ES-I3 (cell line): Measurements from ENCODE around the gene MTIF2.
"Not testable (repeated sequence)": the region's sequence is repeated elsewhere in the genome, so short reads cannot be mapped to it uniquely, and the experiment has no call there.

Experiments used
- H3K36me3 ChIP-seq: 2 replicates; pipeline ENCODE4 v1.6.1; 2013; ENCODE audit warnings: mild to moderate bottlenecking, low read length, control low read depth, moderate library complexity; ENCODE audit not compliant: insufficient read depth
- H3K4me1 ChIP-seq: 2 replicates; pipeline ENCODE4 v1.6.1; 2013; ENCODE audit warnings: mild to moderate bottlenecking, control low read depth, low read length; ENCODE audit not compliant: insufficient read depth
- H3K9ac ChIP-seq: 2 replicates; pipeline ENCODE4 v1.6.1; 2013; ENCODE audit warnings: low read depth, mild to moderate bottlenecking, low read length, moderate library complexity
- H3K9me3 ChIP-seq: 2 replicates; pipeline ENCODE4 v1.6.1; 2013; ENCODE audit warnings: mild to moderate bottlenecking, low read length, moderate library complexity; ENCODE audit not compliant: control insufficient read depth, insufficient read depth

Gene MTIF2, protein sequence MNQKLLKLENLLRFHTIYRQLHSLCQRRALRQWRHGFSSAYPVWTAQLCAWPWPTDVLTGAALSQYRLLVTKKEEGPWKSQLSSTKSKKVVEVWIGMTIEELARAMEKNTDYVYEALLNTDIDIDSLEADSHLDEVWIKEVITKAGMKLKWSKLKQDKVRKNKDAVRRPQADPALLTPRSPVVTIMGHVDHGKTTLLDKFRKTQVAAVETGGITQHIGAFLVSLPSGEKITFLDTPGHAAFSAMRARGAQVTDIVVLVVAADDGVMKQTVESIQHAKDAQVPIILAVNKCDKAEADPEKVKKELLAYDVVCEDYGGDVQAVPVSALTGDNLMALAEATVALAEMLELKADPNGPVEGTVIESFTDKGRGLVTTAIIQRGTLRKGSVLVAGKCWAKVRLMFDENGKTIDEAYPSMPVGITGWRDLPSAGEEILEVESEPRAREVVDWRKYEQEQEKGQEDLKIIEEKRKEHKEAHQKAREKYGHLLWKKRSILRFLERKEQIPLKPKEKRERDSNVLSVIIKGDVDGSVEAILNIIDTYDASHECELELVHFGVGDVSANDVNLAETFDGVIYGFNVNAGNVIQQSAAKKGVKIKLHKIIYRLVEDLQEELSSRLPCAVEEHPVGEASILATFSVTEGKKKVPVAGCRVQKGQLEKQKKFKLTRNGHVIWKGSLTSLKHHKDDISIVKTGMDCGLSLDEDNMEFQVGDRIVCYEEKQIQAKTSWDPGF

DNA sequence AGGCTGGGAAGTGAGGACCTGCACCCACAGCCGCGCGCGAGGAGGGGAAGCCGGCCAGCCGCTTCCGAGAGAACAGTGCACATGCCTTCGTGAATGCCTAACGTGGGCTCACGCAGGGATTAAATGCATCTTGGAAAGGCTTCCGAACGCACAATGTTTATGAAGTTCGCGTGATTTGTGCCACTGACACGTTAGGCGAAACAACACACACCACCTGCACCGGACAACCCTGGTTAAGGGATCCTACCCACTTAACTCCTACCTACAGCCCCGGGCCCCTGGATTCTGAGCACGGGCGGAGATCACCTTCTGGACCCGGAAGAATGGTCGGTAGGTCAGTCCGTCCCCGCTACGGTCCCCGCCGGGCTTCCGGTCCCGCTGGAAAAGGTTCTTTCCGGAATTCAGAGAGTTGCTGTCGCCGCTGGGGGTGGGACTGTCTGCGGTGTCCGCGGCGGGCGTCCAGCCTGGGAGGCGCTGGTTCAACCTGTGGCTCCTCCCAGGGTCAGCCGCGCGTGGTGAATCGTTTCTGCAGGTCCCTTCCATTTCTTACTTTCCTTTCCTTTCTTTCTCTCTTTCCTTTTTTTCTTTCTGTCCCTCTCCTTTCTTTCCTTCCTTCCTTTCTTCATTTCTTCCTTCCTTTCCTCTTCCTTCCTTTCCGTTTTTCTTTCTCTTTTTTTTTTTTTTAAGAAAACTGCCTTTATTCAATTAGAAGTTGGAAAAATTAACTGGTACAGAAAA is at the start of gene MTIF2:
MTIF2 (minus strand) TSS at position 325 of the 738 bp plus-strand sequence. CDS start 5,373 bp downstream, outside the sequence.
- no peaks in the 10 kb centered on the region for H3K9me3 ChIP-seq
- no peaks in the 10 kb centered on the region for H3K4me1 ChIP-seq
- peaks cover 3% of the 10 kb centered on the region for H3K36me3 ChIP-seq
- peak within 1 kb of the TSS; percentile 80 for H3K9ac ChIP-seq

DNA sequence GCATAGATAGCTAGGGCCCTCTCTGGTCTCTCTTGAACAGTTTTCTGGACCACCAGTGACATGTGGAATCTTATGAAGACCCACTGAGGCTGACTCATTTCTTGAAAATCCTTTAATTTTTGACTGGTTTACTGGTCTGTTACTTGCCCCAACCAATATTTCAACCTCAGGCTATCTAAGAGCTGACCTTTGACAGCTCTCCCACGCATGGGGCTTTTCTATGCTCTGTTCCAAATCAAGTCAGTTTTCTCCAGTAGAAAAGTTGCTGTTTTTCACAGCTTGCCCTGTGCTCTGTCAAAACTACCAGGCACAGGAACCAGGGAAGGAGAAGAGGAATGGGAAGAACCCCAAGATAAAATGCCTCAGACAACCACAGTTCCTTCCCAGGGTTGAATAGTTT is 46.0 kb upstream of the MTIF2 start:
- peaks cover 3% of the 10 kb centered on the region; the same call in 1 of the 2 replicates for H3K36me3 ChIP-seq
- peaks cover 6% of the 10 kb centered on the region; the same call in 1 of the 2 replicates for H3K4me1 ChIP-seq
- H3K9me3 ChIP-seq = no peaks in the 10 kb centered on the region
- H3K9ac ChIP-seq = no peak overlapping the region

DNA sequence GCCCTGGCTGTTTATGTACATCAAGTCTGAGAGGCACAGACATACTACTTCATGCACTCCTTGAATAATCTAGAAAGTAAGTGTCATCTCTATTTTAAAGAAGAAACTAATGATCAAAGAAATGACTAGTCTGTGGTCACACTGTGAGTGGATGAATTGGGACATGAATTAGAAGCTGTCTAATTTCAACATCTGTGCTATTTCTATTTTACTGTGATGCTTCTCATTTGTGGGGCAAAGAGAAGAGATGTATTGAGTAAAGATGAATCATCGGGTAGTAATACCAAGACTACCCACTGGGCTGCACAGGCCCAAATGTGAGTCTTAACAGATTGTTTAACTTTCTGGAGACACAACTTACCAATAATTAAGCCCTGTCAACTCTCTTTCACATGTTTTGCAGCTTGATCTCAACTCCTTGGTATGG is 42.4 kb upstream of the MTIF2 start:
- H3K9me3 ChIP-seq = no peaks in the 10 kb centered on the region
- H3K9ac ChIP-seq = no peak overlapping the region
- H3K4me1 ChIP-seq = peaks cover 13% of the 10 kb centered on the region
- peaks cover 7% of the 10 kb centered on the region for H3K36me3 ChIP-seq

DNA sequence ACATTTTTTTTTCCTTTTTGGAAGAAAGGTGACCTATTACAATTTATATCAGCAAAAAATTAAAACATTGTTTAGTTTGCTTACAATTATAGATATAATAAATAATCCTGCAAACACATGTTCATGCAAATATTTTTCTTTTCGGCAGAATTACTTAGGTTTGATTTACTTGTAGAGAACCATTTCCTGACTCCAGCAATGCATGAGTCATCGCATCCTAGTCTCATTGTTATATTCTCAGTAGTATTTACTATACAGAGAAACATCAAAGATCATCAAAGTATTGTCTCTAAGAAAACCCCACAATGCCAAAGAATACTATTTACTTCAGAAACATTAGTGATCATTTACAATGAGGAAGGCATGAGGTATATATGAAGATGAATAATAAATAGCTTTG is 40.4 kb upstream of the MTIF2 start:
- Histone ChIP-seq H3K9ac (no peak overlapping the region), H3K36me3 (peaks cover 7% of the 10 kb centered on the region), H3K4me1 (peaks cover 13% of the 10 kb centered on the region), H3K9me3 (no peaks in the 10 kb centered on the region)

DNA sequence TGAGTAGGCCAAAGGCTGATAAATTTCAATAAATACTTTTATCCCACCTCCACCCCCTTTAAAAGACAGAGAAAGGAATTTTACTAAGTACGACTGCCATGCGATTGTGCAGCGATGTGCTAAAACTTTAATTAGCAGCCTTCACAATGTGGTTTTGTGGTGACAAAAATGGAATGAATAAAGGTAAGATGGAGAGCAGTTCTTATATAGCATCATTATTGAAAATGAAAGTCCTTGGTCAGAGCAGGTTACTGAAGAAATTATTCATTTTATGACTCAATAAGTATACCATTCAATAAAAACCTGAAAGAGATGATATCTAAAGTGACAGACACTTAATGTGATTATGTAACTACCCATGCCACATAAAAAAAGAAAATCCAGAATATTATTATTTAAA is 33.2 kb upstream of the MTIF2 start:
- Histone ChIP-seq H3K4me1 (no peaks in the 10 kb centered on the region), H3K36me3 (peaks cover 2% of the 10 kb centered on the region; the same call in 1 of the 2 replicates), H3K9ac (no peak overlapping the region), H3K9me3 (no peaks in the 10 kb centered on the region)

DNA sequence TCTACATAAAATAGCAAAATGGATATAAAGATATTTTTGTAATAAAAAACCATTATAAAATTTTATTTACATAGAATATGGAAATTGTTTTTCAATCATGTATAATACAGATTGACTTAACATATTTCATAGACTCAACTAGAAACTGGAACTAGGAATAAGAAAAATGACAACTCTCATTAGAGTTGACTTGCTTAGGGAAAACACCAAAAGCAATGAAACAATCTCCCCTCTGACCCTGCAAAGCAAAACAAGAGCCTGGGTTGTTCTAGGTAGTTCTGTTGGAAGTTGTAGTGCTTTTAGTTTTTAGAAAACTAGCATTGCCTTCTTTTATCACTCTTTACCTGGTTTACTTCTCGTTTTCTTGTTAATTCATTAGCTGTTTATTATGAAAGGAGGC is 32.2 kb upstream of the MTIF2 start:
- no peaks in the 10 kb centered on the region for H3K4me1 ChIP-seq

DNA sequence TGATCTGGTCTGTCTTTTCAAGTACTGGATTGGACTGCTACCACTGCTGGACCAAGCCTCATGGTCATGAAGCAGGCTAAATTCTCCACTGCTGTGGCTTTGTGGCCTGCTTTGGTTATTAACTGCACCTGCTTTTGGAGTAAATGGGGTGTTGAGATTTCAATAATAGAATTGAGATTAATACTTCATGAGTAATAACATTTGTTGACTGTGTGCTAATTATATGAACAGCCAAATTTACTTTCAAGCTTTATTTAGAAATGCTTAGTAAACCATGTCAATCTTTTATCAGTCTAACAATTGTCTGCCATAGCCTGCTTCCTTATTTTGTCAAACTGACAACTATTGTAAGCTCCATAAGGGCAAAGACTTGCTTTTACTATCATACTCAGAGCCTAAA is 27.4 kb upstream of the MTIF2 start:
- Histone ChIP-seq H3K9ac (no peak overlapping the region), H3K4me1 (no peaks in the 10 kb centered on the region), H3K9me3 (no peaks in the 10 kb centered on the region), H3K36me3 (peaks cover 7% of the 10 kb centered on the region; the same call in 1 of the 2 replicates)

More for the DNA sequence above, 32.2 kb upstream of the MTIF2 start:
- H3K9me3 ChIP-seq = no peaks in the 10 kb centered on the region
- no peak overlapping the region for H3K9ac ChIP-seq
- H3K36me3 ChIP-seq = peaks cover 2% of the 10 kb centered on the region; the same call in 1 of the 2 replicates

DNA sequence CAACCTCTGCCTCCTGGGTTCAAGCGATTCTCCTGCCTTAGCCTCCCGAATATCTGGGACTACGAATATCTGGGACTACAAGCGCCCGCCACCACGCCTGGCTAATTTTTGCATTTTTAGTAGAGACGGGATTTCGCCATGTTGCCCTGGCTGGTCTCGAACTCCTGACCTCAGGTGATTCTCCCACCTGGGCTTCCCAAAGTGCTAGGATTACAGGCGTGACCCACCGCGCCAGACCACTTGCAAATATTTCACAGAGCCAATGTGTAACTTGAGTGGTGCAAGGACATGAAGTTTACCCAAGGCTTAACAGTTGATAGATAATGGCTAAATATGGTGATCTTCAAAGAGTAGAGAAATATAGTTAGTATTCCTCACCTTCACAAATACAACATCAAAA is 14.1 kb upstream of the MTIF2 start:
- Histone ChIP-seq H3K36me3 (no peaks in the 10 kb centered on the region), H3K4me1 (peaks cover 9% of the 10 kb centered on the region), H3K9ac (peak overlapping the region; percentile 78; the same call in 1 of the 2 replicates), H3K9me3 (no peaks in the 10 kb centered on the region)

DNA sequence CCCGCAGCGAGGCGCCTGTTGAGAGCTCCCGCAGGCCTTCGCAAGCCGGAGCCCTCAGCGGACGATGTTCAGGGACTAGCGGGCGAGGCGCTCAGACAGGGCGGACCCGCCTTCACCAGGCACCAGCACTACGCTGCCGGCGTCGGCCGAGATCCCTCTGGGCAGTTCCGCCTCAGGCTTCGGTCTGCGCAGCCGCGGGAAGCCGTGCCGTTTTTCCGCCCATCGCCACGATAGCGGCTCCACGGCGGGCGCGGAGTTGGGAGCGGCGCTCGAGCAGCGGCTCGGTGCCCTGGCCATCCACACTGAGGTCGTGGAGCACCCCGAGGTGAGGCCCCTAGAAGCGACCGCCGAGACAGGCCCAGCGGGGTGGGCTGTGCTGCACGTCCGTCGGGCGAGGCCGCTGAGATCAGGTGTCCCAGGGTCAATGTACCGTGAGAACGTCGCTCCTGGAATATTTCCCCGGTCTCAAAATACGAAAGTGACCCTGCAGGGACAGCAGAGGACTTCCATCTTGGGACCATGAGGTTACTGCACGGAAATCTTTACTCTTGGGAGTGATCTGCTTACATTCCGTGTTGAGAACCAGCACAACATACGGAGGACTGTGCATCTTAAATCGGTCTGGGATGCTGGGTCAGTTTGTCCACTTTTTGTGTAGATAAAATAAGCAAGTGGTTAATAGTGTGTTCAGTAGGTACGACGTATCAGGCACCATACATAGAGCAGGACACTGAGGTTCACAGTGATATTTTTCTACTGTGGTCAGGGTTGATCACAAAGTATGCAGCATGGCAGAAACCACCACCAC is 13.3 kb upstream of the MTIF2 start:
- peak overlapping the region; percentile 78 for H3K9ac ChIP-seq

DNA sequence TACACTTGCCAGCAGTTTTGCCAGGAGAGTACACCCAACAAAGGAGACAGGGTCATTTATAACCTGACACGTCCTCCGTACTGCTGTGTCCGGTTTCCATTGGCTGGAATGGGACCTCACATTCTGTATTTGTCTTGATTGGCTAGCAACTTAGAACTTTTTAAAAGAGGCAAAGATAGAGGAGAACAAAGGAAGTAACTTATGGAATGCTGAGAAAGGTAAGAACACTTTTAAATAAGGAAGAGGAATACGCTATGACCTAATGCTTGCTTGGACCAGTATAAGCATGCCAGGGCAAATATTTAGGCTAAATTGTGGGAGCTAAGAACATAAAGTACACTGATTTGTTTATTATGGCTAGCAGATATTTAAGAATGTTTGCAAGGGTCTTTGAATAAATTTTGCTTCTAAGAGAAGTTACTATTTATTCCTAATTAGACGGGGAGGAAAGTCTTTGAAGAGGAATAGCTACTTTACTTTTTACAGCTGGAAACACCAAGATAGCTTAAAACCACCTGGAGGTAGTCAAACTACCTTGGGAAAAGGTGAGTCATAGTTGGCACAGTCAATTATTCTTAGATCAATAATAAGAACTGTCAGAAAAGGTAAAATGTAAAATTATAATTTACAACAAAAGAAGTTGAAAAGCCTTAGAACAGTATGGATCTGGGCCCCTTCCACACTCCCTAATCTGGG is 12.0 kb upstream of the MTIF2 start:
- not testable (repeated sequence) for H3K4me1 ChIP-seq, H3K36me3 ChIP-seq, H3K9me3 ChIP-seq
- H3K9ac ChIP-seq = peak overlapping the region; percentile 78

More for the DNA sequence above, 13.3 kb upstream of the MTIF2 start:
- peaks cover 9% of the 10 kb centered on the region for H3K4me1 ChIP-seq
- no peaks in the 10 kb centered on the region for H3K9me3 ChIP-seq
- no peaks in the 10 kb centered on the region; the same call in 1 of the 2 replicates for H3K36me3 ChIP-seq

DNA sequence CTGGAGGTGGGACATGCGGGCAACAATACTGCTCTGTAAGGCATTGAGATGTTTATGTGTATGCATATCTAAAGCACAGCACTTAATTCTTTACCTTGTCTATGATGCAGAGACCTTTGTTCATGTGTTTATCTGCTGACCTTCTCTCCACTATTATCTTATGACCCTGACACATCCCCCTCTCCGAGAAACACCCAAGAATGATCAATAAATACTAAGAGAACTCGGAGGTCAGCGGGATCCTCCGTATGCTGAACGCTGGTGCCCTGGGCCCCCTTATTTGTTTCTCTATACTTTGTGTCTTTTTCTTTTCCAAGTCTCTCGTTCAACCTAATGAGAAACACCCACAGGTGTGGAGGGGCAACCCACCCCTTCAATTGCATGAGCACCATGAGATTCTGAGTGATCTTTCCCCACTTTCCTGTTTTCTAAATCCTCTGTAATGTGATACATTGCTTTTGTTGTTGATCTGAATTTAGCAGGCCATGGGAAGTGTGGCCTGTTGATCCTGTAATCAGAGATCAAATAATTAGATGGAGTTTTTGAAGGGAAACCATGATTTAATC is 10.9 kb upstream of the MTIF2 start:
- not testable (repeated sequence) for H3K36me3 ChIP-seq, H3K9me3 ChIP-seq, H3K4me1 ChIP-seq
- H3K9ac ChIP-seq = peak overlapping the region; percentile 42

DNA sequence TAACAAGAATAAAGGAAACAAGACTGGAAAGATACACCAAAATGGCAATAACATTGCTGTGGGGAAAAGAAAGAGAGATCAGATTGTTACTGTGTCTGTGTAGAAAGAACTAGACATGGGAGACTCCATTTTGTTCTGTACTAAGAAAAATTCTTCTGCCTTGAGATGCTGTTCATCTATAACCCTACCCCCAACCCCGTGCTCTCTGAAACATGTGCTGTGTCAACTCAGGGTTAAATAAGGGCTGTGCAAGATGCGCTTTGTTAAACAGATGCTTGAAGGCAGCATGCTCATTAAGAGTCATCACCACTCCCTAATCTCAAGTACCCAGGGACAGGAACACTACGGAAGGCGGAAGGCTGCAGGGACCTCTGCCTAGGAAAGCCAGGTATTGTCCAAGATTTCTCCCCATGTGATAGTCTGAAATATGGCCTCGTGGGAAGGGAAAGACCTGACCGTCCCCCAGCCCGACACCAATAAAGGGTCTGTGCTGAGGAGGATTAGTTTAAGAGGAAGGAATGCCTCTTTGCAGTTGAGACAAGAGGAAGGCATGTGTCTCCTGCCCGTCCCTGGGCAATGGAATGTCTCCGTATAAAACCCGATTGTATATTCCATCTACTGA is 10.3 kb upstream of the MTIF2 start:
- not testable (repeated sequence) for H3K36me3 ChIP-seq, H3K4me1 ChIP-seq, H3K9me3 ChIP-seq
- H3K9ac ChIP-seq = peak overlapping the region; percentile 42

DNA sequence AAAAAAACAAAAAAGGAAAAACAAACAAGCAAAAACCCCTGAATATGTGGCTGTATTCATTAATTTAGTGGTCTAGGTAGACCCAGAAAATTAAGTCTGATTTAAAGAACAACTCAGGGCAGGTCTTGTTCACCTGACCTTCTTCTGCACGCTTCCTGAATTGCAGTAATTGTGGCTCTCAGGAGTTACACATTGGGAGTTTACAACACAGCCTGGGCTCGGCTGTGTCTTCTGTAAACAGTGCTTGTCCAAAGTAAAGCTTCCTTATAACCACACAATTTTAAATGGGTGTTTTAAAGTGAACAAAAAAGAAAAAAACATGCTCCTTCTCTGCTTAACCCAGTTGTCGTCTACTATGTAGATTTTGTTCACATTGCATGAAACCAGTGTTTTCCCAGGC is 8.3 kb upstream of the MTIF2 start:
- H3K9ac ChIP-seq = no peak overlapping the region
- peaks cover 9% of the 10 kb centered on the region for H3K4me1 ChIP-seq
- no peaks in the 10 kb centered on the region; the same call in 1 of the 2 replicates for H3K36me3 ChIP-seq
- H3K9me3 ChIP-seq = no peaks in the 10 kb centered on the region
